Thyroid gland (tissue), 4 donors: Measurements from ENCODE around the gene ITM2C.

Experiments used
- CTCF ChIP-seq, 6 experiments: fragments of 200-600 bp in 3 of 6; fragments of 450-650 bp in 3 of 6; sonication (generic) in 3 of 6; IDR thresholded peaks; one replicate each; pipeline ENCODE4 v1.5.1; 2016 to 2019; ENCODE audit warnings: antibody characterized with exemption in 6 of 6, mild to moderate bottlenecking in 2 of 6, inconsistent platforms in 1 of 6, moderate library complexity in 1 of 6
- POLR2A ChIP-seq, 2 donors: fragments of 450-650 bp; IDR thresholded peaks; one replicate each; pipeline ENCODE4 v1.6.1; 2017; ENCODE audit warnings: antibody characterized with exemption in 2 of 2, mild to moderate bottlenecking in 2 of 2, moderate library complexity in 1 of 2

- no peak for TF ChIP-seq CTCF (IDR thresholded peaks at IDR 0.05)
- no peak for TF ChIP-seq POLR2A (IDR thresholded peaks at IDR 0.05)
Observed at GRCh38 chr2:230871361-230872150, 6.8 kb downstream of the ITM2C start.
